T47D (cell line): ENCODE data around the gene SIVA1.
A peak's percentile ranks its signal among the peaks of the same experiment; 100 is the strongest.
"Not testable (repeated sequence)": the region's sequence is repeated elsewhere in the genome, so short reads cannot be mapped to it uniquely, and the experiment has no call there.

ENCODE experiments used
- DNase-seq, 2 experiments: peaks; one replicate each; pipeline versions ENCODE4 v3.0.0 to v3.0.0-alpha.2; 2011 to 2012; ENCODE audit warnings: low read depth in 1 of 2, low spot score in 1 of 2
- JUND ChIP-seq: IDR thresholded peaks from 2 replicates; pipeline ENCODE4 v1.6.1; 2012; ENCODE audit warnings: low read depth
- in situ Hi-C: cut with HindIII; loops from 2 replicates; pipeline ENCODE4 v1.10.0; 2016; ENCODE audit warnings: low sequenced_read_pairs, low pct_unique_long_range_greater_than_20kb

SIVA1 gene

GRCh38 chr14:104742586-104743455 is 10.1 kb upstream of the SIVA1 start:
- DNase-seq: no peak
- in situ Hi-C loops: no loop called here
- TF ChIP-seq JUND: no peak

- DNase-seq: no peak
- in situ Hi-C loops: no loop called here
- TF ChIP-seq JUND: no peak
These were observed 9.2 kb upstream of the SIVA1 start for GRCh38 chr14:104743461-104744380.

GRCh38 chr14:104744484-104744883 is 8.5 kb upstream of the SIVA1 start:
- in situ Hi-C loops: no loop called here
- DNase-seq: no peak
- no peak for TF ChIP-seq JUND

- DNase-seq: no peak
- in situ Hi-C loops: no loop called here
- no peak for TF ChIP-seq JUND
These were observed 7.5 kb upstream of the SIVA1 start for GRCh38 chr14:104745431-104745830.

GRCh38 chr14:104746071-104746545 is 6.8 kb upstream of the SIVA1 start:
- no peak for DNase-seq
- no peak for TF ChIP-seq JUND
- in situ Hi-C loops: no loop called here

- no peak for DNase-seq
- TF ChIP-seq JUND: no peak
- in situ Hi-C loops: no loop called here
These were observed 5.9 kb upstream of the SIVA1 start for GRCh38 chr14:104746934-104747481.

- no peak for TF ChIP-seq JUND
- in situ Hi-C loops: no loop called here
- DNase-seq: no peak
These were observed 5.1 kb upstream of the SIVA1 start for GRCh38 chr14:104747876-104748275.

- no peak for TF ChIP-seq JUND
- DNase-seq: peak in 1 of 2 experiments; percentile 74
- in situ Hi-C loops: no loop called here
These were observed 3.8 kb upstream of the SIVA1 start for GRCh38 chr14:104749111-104749649.

- no peak for DNase-seq
- in situ Hi-C loops: no loop called here
- no peak for TF ChIP-seq JUND
These were observed 2.7 kb upstream of the SIVA1 start for GRCh38 chr14:104750056-104750752.

GRCh38 chr14:104750753-104751057 is 2.2 kb upstream of the SIVA1 start:
- DNase-seq: peak in 1 of 2 experiments; percentile 55
- in situ Hi-C loops: not testable (repeated sequence)

GRCh38 chr14:104751539-104752422 is 1.2 kb upstream of the SIVA1 start:
- no peak for DNase-seq
- in situ Hi-C loops: no loop called here
- TF ChIP-seq JUND: no peak
